Adrenal gland (tissue), 12 donors: Measurements from ENCODE around the gene SH3BP4. TPM values are rescaled to one million over a fixed set of nuclear protein-coding genes. Genes with fewer than 3 reads are reported as not detected.

Experiments used
- DNase-seq, 7 donors: peaks; one replicate each; pipeline ENCODE4 v3.0.0-alpha.2; 2019 to 2020
- H3K27ac ChIP-seq, 5 donors: fragments of 200-600 bp; sonication (generic) in 4 of 5; 1 replicate in 3 of 5; 2 replicates in 2 of 5; pipeline versions ENCODE4 v1.5.1 to v1.8.0; 2016 to 2020; ENCODE audit warnings: mild to moderate bottlenecking in 1 of 5
- H3K27me3 ChIP-seq: fragments of 200-600 bp; 2 replicates; pipeline ENCODE4 v1.8.0; 2021
- H3K36me3 ChIP-seq, 2 donors: fragments of 200-600 bp; replicated peaks in 1 of 2; 1 replicate in 1 of 2; 2 replicates in 1 of 2; pipeline versions ENCODE4 v1.5.1 to v1.8.0; 2018 to 2022
- H3K4me1 ChIP-seq, 2 donors: fragments of 200-600 bp; replicated peaks in 1 of 2; 1 replicate in 1 of 2; 2 replicates in 1 of 2; pipeline versions ENCODE4 v1.5.1 to v1.8.0; 2018 to 2021
- H3K4me3 ChIP-seq, 4 donors: fragments of 200-600 bp; sonication (generic) in 3 of 4; one replicate each; pipeline ENCODE4 v1.5.1; 2016 to 2018
- H3K9me3 ChIP-seq, 3 donors: fragments of 200-600 bp; sonication (generic) in 1 of 3; replicated peaks in 1 of 3; 1 replicate in 2 of 3; 2 replicates in 1 of 3; pipeline versions ENCODE4 v1.5.1 to v1.8.0; 2016 to 2021
- POLR2A ChIP-seq, 2 donors: fragments of 450-650 bp; IDR thresholded peaks; one replicate each; pipeline ENCODE4 v1.6.1; 2017; ENCODE audit warnings: antibody characterized with exemption in 2 of 2, mild to moderate bottlenecking in 2 of 2, moderate library complexity in 1 of 2
- WGBS, 4 donors: extraction: QIAGEN DNeasy Blood & Tissue Kit in 2 of 4; methylation state at CpG; one replicate each; pipeline versions ENCODE4 v1.1.5 to v1.1.7; 2013 to 2017; 5-methylcytosine and 5-hydroxymethylcytosine counted together
- intact Hi-C, 2 donors: fragments of 100-400 bp; cut with DNase I; formaldehyde crosslinking; loops; one replicate each; pipeline versions ENCODE4 v1.14.1 to v1.15.0; 2022 to 2023
- polyA plus RNA-seq, 3 donors: library from polyadenylated mRNA; stranded (reverse); fragments of 200-250 nt in 2 of 3; fragments of 350-450 nt in 1 of 3; fragmentation: Illumina TruSeq in 1 of 3; extraction: RNeasy Lipid Tissue Mini Kit (QIAGEN cat#74804) in 1 of 3; gene quantifications; one replicate each; pipeline ENCODE4 v1.2.3, GENCODE V29; 2013 to 2014
- total RNA-seq, 9 donors: library from RNA; depleted of rRNA in 4 of 9; stranded (reverse); fragments of >200 nt in 4 of 9; fragments of 120-200 nt in 1 of 9; fragmentation: NEBNext Ultra II Directional in 1 of 9; extraction: Animal tissue kit (Norgen Biotek cat#: 25700) in 1 of 9; gene quantifications; one replicate each; pipeline versions ENCODE4 v1.1.0 to v1.2.4, GENCODE V29; 2013 to 2023
- TF ChIP-seq, protein P1 (sequence below), 6 experiments: fragments of 450-650 bp in 4 of 6; fragments of 200-600 bp in 2 of 6; sonication (generic) in 1 of 6; IDR thresholded peaks; 1 replicate in 5 of 6; 2 replicates in 1 of 6; pipeline versions ENCODE4 v1.5.1 to v1.8.0; 2016 to 2021; ENCODE audit warnings: antibody characterized with exemption in 6 of 6, mild to moderate bottlenecking in 2 of 6, moderate library complexity in 1 of 6
- donor health status: healthy with polysubstance abuse.
- donor health status: Bipolar disorder and iron deficiency.
- donor health status: DM: yes; HTN: yes; CAD: no.
- donor health status: DM: no; HTN: no; CAD: no.
- donor health status: DM: no; HTN: no; CAD: no.
- donor health status: DM: yes; HTN: yes; CAD: no.

SH3BP4 gene
- total and polyA plus RNA-seq, 12 donors = 5.1 to 26.9 (median 19.9) TPM

DNA sequence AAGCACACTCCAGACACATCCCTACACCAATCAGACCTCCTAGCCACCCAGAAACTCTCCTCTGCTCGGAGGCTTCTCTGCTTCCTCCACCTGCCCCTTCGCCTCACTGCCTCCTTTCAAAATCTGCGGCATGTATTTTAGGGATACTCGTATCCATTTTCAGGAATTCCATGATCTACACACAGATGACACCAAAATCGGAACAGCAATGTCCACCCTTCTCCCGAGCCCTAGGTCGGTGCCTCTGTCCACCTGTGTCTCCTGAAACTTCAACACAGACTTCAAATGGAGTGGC, 1.4 kb upstream of the SH3BP4 start:
- WGBS, 4 donors = 86 to 90% (median 89%) methylated on average over 7 of the region's 7 CpGs
- no peaks in the 10 kb centered on the region for H3K36me3 ChIP-seq
- intact Hi-C loops = loop anchor here in 1 of 2 donors (10.0 kb wide), 1 partner anchor 74 kb away; no protein-coding TSS in a partner anchor
- H3K9me3 ChIP-seq = no peaks in the 10 kb centered on the region
- DNase-seq = no peak
- H3K4me1 ChIP-seq = peaks cover 10 to 18% of the 10 kb centered on the region in 2 donors
- H3K27me3 ChIP-seq = no peaks in the 10 kb centered on the region
- H3K4me3 ChIP-seq = no peak overlapping the region
- no peak overlapping the region for H3K27ac ChIP-seq
- no peak for TF ChIP-seq POLR2A (IDR thresholded peaks at IDR 0.05)
- TF ChIP-seq, protein P1, sequence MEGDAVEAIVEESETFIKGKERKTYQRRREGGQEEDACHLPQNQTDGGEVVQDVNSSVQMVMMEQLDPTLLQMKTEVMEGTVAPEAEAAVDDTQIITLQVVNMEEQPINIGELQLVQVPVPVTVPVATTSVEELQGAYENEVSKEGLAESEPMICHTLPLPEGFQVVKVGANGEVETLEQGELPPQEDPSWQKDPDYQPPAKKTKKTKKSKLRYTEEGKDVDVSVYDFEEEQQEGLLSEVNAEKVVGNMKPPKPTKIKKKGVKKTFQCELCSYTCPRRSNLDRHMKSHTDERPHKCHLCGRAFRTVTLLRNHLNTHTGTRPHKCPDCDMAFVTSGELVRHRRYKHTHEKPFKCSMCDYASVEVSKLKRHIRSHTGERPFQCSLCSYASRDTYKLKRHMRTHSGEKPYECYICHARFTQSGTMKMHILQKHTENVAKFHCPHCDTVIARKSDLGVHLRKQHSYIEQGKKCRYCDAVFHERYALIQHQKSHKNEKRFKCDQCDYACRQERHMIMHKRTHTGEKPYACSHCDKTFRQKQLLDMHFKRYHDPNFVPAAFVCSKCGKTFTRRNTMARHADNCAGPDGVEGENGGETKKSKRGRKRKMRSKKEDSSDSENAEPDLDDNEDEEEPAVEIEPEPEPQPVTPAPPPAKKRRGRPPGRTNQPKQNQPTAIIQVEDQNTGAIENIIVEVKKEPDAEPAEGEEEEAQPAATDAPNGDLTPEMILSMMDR (IDR thresholded peaks at IDR 0.05) = no peak

DNA sequence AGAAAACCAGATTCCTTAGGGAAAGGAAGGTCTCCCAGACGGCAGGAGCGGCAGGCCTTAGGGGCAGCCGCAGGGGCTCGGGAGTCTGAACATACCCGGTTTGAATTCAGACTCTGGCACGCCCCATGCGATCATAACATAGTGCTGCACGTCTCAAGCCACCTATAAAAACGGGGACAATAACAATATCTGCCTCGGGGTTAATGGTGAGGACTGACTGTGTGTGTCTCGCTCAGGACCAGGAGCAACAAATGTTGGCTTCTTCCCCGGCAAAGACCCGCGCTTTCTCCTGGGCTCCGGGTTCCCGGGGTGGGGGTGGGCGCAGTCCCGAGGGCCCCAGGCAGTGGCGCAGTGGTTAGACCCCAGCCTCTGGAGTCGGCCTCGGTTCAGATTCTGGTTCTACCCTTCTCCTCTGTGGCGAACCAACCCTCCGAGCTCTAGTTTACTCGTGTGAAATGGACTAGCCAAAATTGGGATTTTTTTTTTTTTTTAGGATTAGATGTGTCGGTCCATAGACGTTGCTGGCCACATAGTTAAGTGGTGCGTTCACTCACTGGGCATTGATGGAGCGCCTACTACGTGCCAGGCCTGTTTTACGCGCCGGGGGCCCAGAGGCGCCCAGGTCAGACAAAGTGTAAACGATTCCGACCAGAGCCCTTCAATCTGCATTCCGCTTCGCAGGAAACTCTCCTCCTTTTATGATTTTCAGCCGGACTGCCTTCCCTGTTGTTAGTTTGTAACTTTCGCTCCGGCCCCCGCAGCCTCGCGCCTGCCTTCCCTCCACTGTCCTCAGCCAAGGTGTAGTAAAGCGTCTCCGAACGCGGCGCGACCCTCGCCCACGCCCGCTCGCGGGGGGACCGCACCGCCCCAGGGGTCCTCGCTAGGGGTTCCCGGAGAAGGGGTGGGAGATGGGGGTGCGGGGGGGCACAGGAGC, 820 bp upstream of the SH3BP4 start:
- no peaks in the 10 kb centered on the region for H3K36me3 ChIP-seq
- peak overlapping the region in 2 of 4 donors; percentile 81 to 90 for H3K4me3 ChIP-seq
- no peaks in the 10 kb centered on the region for H3K9me3 ChIP-seq
- H3K4me1 ChIP-seq = peaks cover 10 to 18% of the 10 kb centered on the region in 2 donors
- intact Hi-C loops = loop anchor here in 1 of 2 donors (10.0 kb wide), 1 partner anchor 74 kb away; no protein-coding TSS in a partner anchor
- DNase-seq = peak in 5 of 7 donors; percentile 20 to 63 (median 31)
- no peaks in the 10 kb centered on the region for H3K27me3 ChIP-seq
- 13 to 18% (median 16%) methylated on average over 34 to 59 of the region's 59 CpGs for WGBS, 4 donors
- TF ChIP-seq POLR2A (IDR thresholded peaks at IDR 0.05) = no peak
- TF ChIP-seq, protein P1 (IDR thresholded peaks at IDR 0.05) = no peak
- peak overlapping the region in 2 of 5 donors; percentile 62 to 76 for H3K27ac ChIP-seq

DNA sequence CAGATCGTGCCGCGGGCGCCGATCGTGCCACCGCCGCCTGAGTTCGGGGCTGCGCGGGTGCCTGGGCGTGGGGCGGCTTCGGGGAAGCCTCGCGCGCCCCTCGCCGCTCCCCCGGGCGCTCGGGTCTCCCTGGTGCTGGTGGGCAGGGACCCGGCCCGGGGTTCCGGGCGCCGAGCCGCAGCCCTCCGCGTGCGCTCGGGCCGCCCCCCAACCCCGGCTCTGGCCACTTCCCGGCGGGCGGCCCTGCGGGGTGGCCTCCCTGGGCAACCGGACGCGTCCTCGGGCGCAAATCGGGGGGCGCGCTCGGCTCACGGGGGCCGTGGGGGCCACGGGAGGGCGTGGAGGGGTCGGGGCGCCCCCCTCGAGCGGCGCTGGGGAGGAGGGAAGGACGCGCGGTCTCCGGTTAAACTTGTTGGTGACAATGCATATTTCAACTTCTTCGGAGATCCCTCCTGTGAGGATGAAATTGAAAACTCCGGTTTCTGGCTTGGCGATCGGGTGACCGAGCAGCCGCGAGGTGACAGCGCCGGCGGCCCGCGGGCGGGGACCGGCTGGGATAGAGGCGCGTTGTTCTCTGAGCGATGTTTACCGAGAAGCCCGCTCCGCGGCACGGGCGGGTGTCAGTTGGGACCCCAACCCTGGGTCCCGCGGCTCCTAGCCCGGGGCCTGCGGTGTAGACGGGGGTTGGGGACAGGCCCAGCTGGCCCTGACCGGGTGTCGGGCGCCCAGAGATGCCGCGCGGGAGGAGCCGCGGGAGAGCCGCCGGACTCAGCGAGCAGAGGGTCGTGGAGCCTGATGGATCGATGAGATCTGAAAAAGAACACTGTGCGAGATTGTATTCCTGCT, 676 bp downstream of the SH3BP4 start:
- intact Hi-C loops = loop anchor here in 1 of 2 donors (10.0 kb wide), 1 partner anchor 72 kb away; no protein-coding TSS in a partner anchor
- WGBS, 4 donors = 1 to 2% (median 2%) methylated on average over 15 to 102 of the region's 102 CpGs
- H3K4me3 ChIP-seq = peak overlapping the region in 3 of 4 donors; percentile 30 to 90 (median 62)
- H3K4me1 ChIP-seq = peaks cover 10 to 18% of the 10 kb centered on the region in 2 donors
- H3K27ac ChIP-seq = peak overlapping the region in 3 of 5 donors; percentile 46 to 76 (median 64)
- H3K9me3 ChIP-seq = no peaks in the 10 kb centered on the region
- H3K36me3 ChIP-seq = no peaks in the 10 kb centered on the region
- H3K27me3 ChIP-seq = no peaks in the 10 kb centered on the region
- TF ChIP-seq, protein P1 (IDR thresholded peaks at IDR 0.05) = no peak
- peak in 1 of 2 donors; percentile 41 for TF ChIP-seq POLR2A (IDR thresholded peaks at IDR 0.05)
- peak; percentile 42 to 72 (median 48) for DNase-seq
